HCT116 (cell line): ENCODE measurements around the gene KCNK6. TPM values are rescaled to one million over a fixed set of nuclear protein-coding genes. Genes with fewer than 3 reads are reported as not detected.

Source experiments
- ATAC-seq: fragments of 200-7000 bp; cut with Tn5 transposase; 2 replicates; pipeline ENCODE4 v1.9.1; 2020; ENCODE audit warnings: mild to moderate bottlenecking, moderate library complexity
- BruUV-seq: library from RNA; stranded (reverse); fragments of 400-500 nt; replicated peaks from 2 replicates; lab custom pipeline; 2021; lab: Mats Ljungman, UMichigan
- CTCF ChIA-PET: fragments of 300-600 bp; sonication (Branson Sonifier 250); formaldehyde crosslinking; loops from one replicate; lab custom pipeline; 2021; ENCODE audit warnings: antibody characterized with exemption; lab: Charles Lee
- POLR2A ChIA-PET: fragments of 300-600, 350-600 bp; sonication (Branson Sonifier 250); formaldehyde crosslinking; loops from one replicate; lab custom pipeline; 2021; ENCODE audit warnings: antibody characterized with exemption; lab: Charles Lee
- RAD21 ChIA-PET, 2 experiments: fragments of 300-600 bp; sonication (Branson Sonifier 250); formaldehyde crosslinking; loops; one replicate each; lab custom pipeline; 2023; ENCODE audit warnings: low total read pairs in 2 of 2; ENCODE audit not compliant: uncharacterized antibody in 2 of 2, unreplicated experiment in 2 of 2, low non-redundant PET in 1 of 2; lab: Charles Lee
- DNase-seq: peaks from one replicate; pipeline ENCODE4 v3.0.0-alpha.2; 2010; ENCODE audit warnings: low read depth, low spot score
- H2AFZ ChIP-seq: fragments of 200-600 bp; shearing (Covaris generic), sonication (generic); 2 replicates; pipeline ENCODE4 v1.6.1; 2017; ENCODE audit warnings: low read depth, mixed run types, mixed read lengths, antibody characterized with exemption, low read length; ENCODE audit not compliant: poor library complexity, severe bottlenecking
- H3K27ac ChIP-seq: 2 replicates; pipeline ENCODE4 v1.5.1; 2012; ENCODE audit warnings: low read depth, low read length
- H3K27me3 ChIP-seq: fragments of 200-600 bp; sonication (generic); 2 replicates; pipeline ENCODE4 v1.6.1; 2016; ENCODE audit warnings: mixed run types, low read length, mixed read lengths; ENCODE audit not compliant: insufficient read depth
- H3K36me3 ChIP-seq, 2 experiments: fragments of 200-500 bp in 1 of 2; fragments of 200-600 bp in 1 of 2; sonication (Bioruptor generic) in 1 of 2; sonication (generic) in 1 of 2; 2 replicates each; pipeline versions ENCODE4 v1.5.1 to v1.6.1; 2014 to 2016; ENCODE audit warnings: low read length in 2 of 2, inconsistent platforms in 1 of 2, mixed read lengths in 1 of 2, mixed run types in 1 of 2; ENCODE audit not compliant: insufficient read depth in 2 of 2, control insufficient read depth in 1 of 2
- H3K4me1 ChIP-seq, 2 experiments: fragments of 200-600 bp in 1 of 2; sonication (generic) in 1 of 2; 2 replicates each; pipeline versions ENCODE4 v1.5.1 to v1.6.1; 2012 to 2017; ENCODE audit warnings: low read length in 2 of 2, inconsistent platforms in 1 of 2, mild to moderate bottlenecking in 1 of 2, mixed read lengths in 1 of 2, mixed run types in 1 of 2, moderate library complexity in 1 of 2; ENCODE audit not compliant: insufficient read depth in 2 of 2, control insufficient read depth in 1 of 2
- H3K4me2 ChIP-seq: fragments of 200-600 bp; sonication (generic); 2 replicates; pipeline ENCODE4 v1.6.1; 2017; ENCODE audit warnings: mixed run types, low read length, mixed read lengths
- H3K4me3 ChIP-seq, 2 experiments: fragments of 200-600 bp in 1 of 2; sonication (generic) in 1 of 2; replicated peaks in 1 of 2; 2 replicates each; pipeline ENCODE4 v1.5.1; 2011 to 2016; ENCODE audit warnings: low read length in 2 of 2, control low read depth in 1 of 2, low read depth in 1 of 2, mild to moderate bottlenecking in 1 of 2, mixed read lengths in 1 of 2, mixed run types in 1 of 2
- H3K79me2 ChIP-seq: fragments of 200-600 bp; sonication (generic); 2 replicates; pipeline ENCODE4 v1.6.1; 2017; ENCODE audit warnings: mild to moderate bottlenecking, mixed run types, low read length, moderate library complexity, mixed read lengths; ENCODE audit not compliant: insufficient read depth
- H3K9ac ChIP-seq: fragments of 200-600 bp; sonication (generic); 2 replicates; pipeline ENCODE4 v1.6.1; 2016; ENCODE audit warnings: low read length, mixed read lengths
- H3K9me2 ChIP-seq: fragments of 200-600 bp; sonication (generic), shearing (Covaris generic); 2 replicates; pipeline ENCODE4 v1.6.1; 2017; ENCODE audit warnings: mixed run types, mild to moderate bottlenecking, moderate library complexity; ENCODE audit not compliant: insufficient read depth
- H3K9me3 ChIP-seq, 2 experiments: fragments of 200-500 bp in 1 of 2; fragments of 200-600 bp in 1 of 2; sonication (Bioruptor generic) in 1 of 2; sonication (generic) in 1 of 2; 2 replicates each; pipeline ENCODE4 v1.6.1; 2014 to 2017; ENCODE audit warnings: low read length in 2 of 2, mixed read lengths in 2 of 2, inconsistent platforms in 1 of 2, low read depth in 1 of 2, mild to moderate bottlenecking in 1 of 2, mixed run types in 1 of 2, moderate library complexity in 1 of 2; ENCODE audit not compliant: control insufficient read depth in 1 of 2, insufficient read depth in 1 of 2
- H4K20me1 ChIP-seq: fragments of 200-600 bp; sonication (generic), shearing (Covaris generic); 2 replicates; pipeline ENCODE4 v1.6.1; 2017; ENCODE audit warnings: mixed run types, mild to moderate bottlenecking, moderate library complexity; ENCODE audit not compliant: insufficient read depth
- ATF3 ChIP-seq: IDR thresholded peaks from 2 replicates; pipeline ENCODE4 v1.6.1; 2012
- CEBPB ChIP-seq: IDR thresholded peaks from 2 replicates; pipeline ENCODE4 v1.6.1; 2012; ENCODE audit warnings: low read depth
- EGR1 ChIP-seq: IDR thresholded peaks from 2 replicates; pipeline ENCODE4 v1.6.1; 2012; ENCODE audit warnings: low read depth
- EZH2 ChIP-seq: fragments of 200-600 bp; sonication (generic); IDR thresholded peaks from 2 replicates; pipeline ENCODE4 v1.6.1; 2017; ENCODE audit warnings: antibody characterized with exemption, mixed run types
- JUND ChIP-seq: IDR thresholded peaks from 2 replicates; pipeline ENCODE4 v1.6.1; 2012
- POLR2AphosphoS5 ChIP-seq: IDR thresholded peaks from 2 replicates; pipeline ENCODE4 v1.6.1; 2011; ENCODE audit warnings: mild to moderate bottlenecking, low read depth, low read length, moderate library complexity
- RAD21 ChIP-seq: IDR thresholded peaks from 2 replicates; pipeline ENCODE4 v1.6.1; 2012; ENCODE audit warnings: low read depth, mild to moderate bottlenecking
- SRF ChIP-seq: IDR thresholded peaks from 2 replicates; pipeline ENCODE4 v1.6.1; 2012; ENCODE audit warnings: low read depth
- YY1 ChIP-seq: IDR thresholded peaks from 2 replicates; pipeline ENCODE4 v1.6.1; 2011; ENCODE audit warnings: low read length, low read depth, moderate library complexity, mild to moderate bottlenecking; ENCODE audit not compliant: insufficient replicate concordance; ENCODE audit errors: extremely low read depth
- intact Hi-C: fragments of 100-400 bp; cut with micrococcal nuclease; formaldehyde crosslinking; loops from 2 replicates; pipeline ENCODE4 v1.10.0; 2022
- total RNA-seq: library from RNA; stranded (reverse); gene quantifications from one replicate; pipeline ENCODE4 v1.2.1, GENCODE V29; 2021; ENCODE audit not compliant: unreplicated experiment

The KCNK6 gene
- total RNA-seq, 1 experiment from 2014 or later: 11.0 TPM

GRCh38 chr19:38270587-38271167 is 49.0 kb upstream of the KCNK6 start:
- Histone ChIP-seq H3K27ac (peak overlapping the region; percentile 31), H3K9ac (peak overlapping the region; percentile 13; the same call in 1 of the 2 replicates), H3K4me2 (peak overlapping the region; percentile 7), H3K4me1 (peaks cover 50 to 66% of the 10 kb centered on the region in 2 experiments), H3K79me2 (peaks cover 100% of the 10 kb centered on the region), H3K36me3 (peaks cover 0 to 9% of the 10 kb centered on the region in 2 experiments; a peak in 2 of 4 replicates), H3K27me3 (no peaks in the 10 kb centered on the region), H3K9me3 (no peaks in the 10 kb centered on the region), H4K20me1 (no peaks in the 10 kb centered on the region; the same call in 1 of the 2 replicates), H3K9me2 (no peaks in the 10 kb centered on the region), H2AFZ (no peak overlapping the region), H3K4me3 (no peak overlapping the region)
- BruUV-seq: no TSS peak
- no peak for DNase-seq
- no peak for ATAC-seq
- TF ChIP-seq EGR1: no peak
- TF ChIP-seq SRF: no peak
- no peak for TF ChIP-seq RAD21
- TF ChIP-seq JUND: no peak
- TF ChIP-seq EZH2: no peak
- POLR2A ChIA-PET: no interaction called here
- RAD21 ChIA-PET: no interaction called here
- intact Hi-C loops: no loop called here
- CTCF ChIA-PET: interaction anchor here (1.6 kb wide), 1 partner anchor 128 kb away, joined by 3 read pairs; no protein-coding TSS in a partner anchor

GRCh38 chr19:38273499-38273898 is 46.1 kb upstream of the KCNK6 start:
- H3K9ac ChIP-seq: no peak overlapping the region
- peaks cover 25 to 50% of the 10 kb centered on the region in 2 experiments for H3K4me1 ChIP-seq
- peaks cover 10% of the 10 kb centered on the region; the same call in 1 of the 2 replicates for H4K20me1 ChIP-seq
- ChIA-PET CTCF (no interaction called here), RAD21 (no interaction called here), POLR2A (no interaction called here)
- no peak for DNase-seq
- no peak for ATAC-seq
- TF ChIP-seq POLR2AphosphoS5 (no peak), CEBPB (no peak), RAD21 (no peak), EGR1 (no peak), ATF3 (no peak), YY1 (no peak)
- H3K9me2 ChIP-seq: no peaks in the 10 kb centered on the region
- H3K27me3 ChIP-seq: no peaks in the 10 kb centered on the region
- no peak overlapping the region for H3K4me3 ChIP-seq
- BruUV-seq: no TSS peak
- intact Hi-C loops: no loop called here
- no peak overlapping the region for H3K4me2 ChIP-seq
- peaks cover 100% of the 10 kb centered on the region for H3K79me2 ChIP-seq
- H3K27ac ChIP-seq: 0 out of 2 replicates have a peak overlapping the region, but pooled peaks have one; percentile 10
- no peak overlapping the region for H2AFZ ChIP-seq
- peaks cover 0 to 13% of the 10 kb centered on the region in 2 experiments; a peak in 2 of 4 replicates for H3K36me3 ChIP-seq
- H3K9me3 ChIP-seq: no peaks in the 10 kb centered on the region
